Ishikawa (cell line): Measurements from ENCODE around the gene SDK1.

Source experiments
- CEBPB ChIP-seq: IDR thresholded peaks from 2 replicates; pipeline ENCODE4 v1.6.1; 2012
- CREB1 ChIP-seq: IDR thresholded peaks from 2 replicates; pipeline ENCODE4 v1.6.1; 2012; ENCODE audit warnings: low read depth
- EGR1 ChIP-seq: IDR thresholded peaks from 2 replicates; pipeline ENCODE4 v1.6.1; 2012
- EP300 ChIP-seq: IDR thresholded peaks from 2 replicates; pipeline ENCODE4 v1.6.1; 2012; ENCODE audit warnings: borderline replicate concordance
- FOXM1 ChIP-seq: IDR thresholded peaks from 2 replicates; pipeline ENCODE4 v1.6.1; 2012; ENCODE audit warnings: low read depth, borderline replicate concordance
- NFIC ChIP-seq: IDR thresholded peaks from 2 replicates; pipeline ENCODE4 v1.6.1; 2012
- RAD21 ChIP-seq: IDR thresholded peaks from 2 replicates; pipeline ENCODE4 v1.6.1; 2012; ENCODE audit warnings: low read depth
- TAF1 ChIP-seq: IDR thresholded peaks from 2 replicates; pipeline ENCODE4 v1.6.1; 2012; ENCODE audit warnings: low read depth, mild to moderate bottlenecking
- TCF12 ChIP-seq: IDR thresholded peaks from 2 replicates; pipeline ENCODE4 v1.6.1; 2012; ENCODE audit warnings: low read depth
- TEAD4 ChIP-seq: IDR thresholded peaks from 2 replicates; pipeline ENCODE4 v1.6.1; 2012
- YY1 ChIP-seq: IDR thresholded peaks from 2 replicates; pipeline ENCODE4 v1.6.1; 2012; ENCODE audit warnings: low read depth
- TF ChIP-seq, protein P1 (sequence below): IDR thresholded peaks from 2 replicates; pipeline ENCODE4 v1.6.1; 2012
- TF ChIP-seq, protein P2 (sequence below): IDR thresholded peaks from 2 replicates; pipeline ENCODE4 v1.6.1; 2012; ENCODE audit warnings: low read depth, mild to moderate bottlenecking

DNA sequence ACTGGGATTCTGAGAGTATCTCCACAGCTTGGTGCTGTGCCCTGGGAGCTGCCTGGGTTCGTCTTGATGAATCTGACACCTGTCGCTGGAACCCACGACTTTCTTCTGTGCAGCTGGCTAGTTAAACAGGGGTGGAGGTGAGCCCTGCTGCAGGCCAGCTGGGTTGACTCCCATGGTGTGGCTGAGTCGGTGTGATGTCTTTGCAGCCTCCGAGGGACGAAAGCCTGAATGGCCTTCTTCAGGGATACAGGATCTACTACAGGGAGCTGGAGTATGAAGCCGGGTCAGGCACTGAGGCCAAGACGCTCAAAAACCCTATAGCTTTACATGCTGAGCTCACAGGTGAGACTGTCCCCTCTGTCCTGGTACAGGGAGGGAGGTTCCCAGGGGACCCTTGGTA, 873.0 kb downstream of the SDK1 start:
- TF ChIP-seq EP300: no peak
- TF ChIP-seq CEBPB: no peak
- TF ChIP-seq TEAD4: no peak
- no peak for TF ChIP-seq RAD21
- TF ChIP-seq, protein P1, sequence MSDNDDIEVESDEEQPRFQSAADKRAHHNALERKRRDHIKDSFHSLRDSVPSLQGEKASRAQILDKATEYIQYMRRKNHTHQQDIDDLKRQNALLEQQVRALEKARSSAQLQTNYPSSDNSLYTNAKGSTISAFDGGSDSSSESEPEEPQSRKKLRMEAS: no peak
- no peak for TF ChIP-seq TCF12
- no peak for TF ChIP-seq YY1
- TF ChIP-seq FOXM1: no peak
- TF ChIP-seq EGR1: no peak
- TF ChIP-seq, protein P2, sequence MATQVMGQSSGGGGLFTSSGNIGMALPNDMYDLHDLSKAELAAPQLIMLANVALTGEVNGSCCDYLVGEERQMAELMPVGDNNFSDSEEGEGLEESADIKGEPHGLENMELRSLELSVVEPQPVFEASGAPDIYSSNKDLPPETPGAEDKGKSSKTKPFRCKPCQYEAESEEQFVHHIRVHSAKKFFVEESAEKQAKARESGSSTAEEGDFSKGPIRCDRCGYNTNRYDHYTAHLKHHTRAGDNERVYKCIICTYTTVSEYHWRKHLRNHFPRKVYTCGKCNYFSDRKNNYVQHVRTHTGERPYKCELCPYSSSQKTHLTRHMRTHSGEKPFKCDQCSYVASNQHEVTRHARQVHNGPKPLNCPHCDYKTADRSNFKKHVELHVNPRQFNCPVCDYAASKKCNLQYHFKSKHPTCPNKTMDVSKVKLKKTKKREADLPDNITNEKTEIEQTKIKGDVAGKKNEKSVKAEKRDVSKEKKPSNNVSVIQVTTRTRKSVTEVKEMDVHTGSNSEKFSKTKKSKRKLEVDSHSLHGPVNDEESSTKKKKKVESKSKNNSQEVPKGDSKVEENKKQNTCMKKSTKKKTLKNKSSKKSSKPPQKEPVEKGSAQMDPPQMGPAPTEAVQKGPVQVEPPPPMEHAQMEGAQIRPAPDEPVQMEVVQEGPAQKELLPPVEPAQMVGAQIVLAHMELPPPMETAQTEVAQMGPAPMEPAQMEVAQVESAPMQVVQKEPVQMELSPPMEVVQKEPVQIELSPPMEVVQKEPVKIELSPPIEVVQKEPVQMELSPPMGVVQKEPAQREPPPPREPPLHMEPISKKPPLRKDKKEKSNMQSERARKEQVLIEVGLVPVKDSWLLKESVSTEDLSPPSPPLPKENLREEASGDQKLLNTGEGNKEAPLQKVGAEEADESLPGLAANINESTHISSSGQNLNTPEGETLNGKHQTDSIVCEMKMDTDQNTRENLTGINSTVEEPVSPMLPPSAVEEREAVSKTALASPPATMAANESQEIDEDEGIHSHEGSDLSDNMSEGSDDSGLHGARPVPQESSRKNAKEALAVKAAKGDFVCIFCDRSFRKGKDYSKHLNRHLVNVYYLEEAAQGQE: no peak
- TF ChIP-seq TAF1: no peak
- TF ChIP-seq NFIC: no peak
- TF ChIP-seq CREB1: no peak
